ENCODE results near the gene AGBL1. TPM values are rescaled to one million over a fixed set of nuclear protein-coding genes. Genes with fewer than 3 reads are reported as not detected.
"Not testable (repeated sequence)": the region's sequence is repeated elsewhere in the genome, so short reads cannot be mapped to it uniquely, and the experiment has no call there.

The AGBL1 gene
- total and polyA plus RNA-seq, 2 experiments from 2014 or later: 0.06 to 0.11 TPM

GRCh38 chr15:86877171-86877631 lies 797.5 kb downstream of the AGBL1 start:
- TF ChIP-seq, protein P1, sequence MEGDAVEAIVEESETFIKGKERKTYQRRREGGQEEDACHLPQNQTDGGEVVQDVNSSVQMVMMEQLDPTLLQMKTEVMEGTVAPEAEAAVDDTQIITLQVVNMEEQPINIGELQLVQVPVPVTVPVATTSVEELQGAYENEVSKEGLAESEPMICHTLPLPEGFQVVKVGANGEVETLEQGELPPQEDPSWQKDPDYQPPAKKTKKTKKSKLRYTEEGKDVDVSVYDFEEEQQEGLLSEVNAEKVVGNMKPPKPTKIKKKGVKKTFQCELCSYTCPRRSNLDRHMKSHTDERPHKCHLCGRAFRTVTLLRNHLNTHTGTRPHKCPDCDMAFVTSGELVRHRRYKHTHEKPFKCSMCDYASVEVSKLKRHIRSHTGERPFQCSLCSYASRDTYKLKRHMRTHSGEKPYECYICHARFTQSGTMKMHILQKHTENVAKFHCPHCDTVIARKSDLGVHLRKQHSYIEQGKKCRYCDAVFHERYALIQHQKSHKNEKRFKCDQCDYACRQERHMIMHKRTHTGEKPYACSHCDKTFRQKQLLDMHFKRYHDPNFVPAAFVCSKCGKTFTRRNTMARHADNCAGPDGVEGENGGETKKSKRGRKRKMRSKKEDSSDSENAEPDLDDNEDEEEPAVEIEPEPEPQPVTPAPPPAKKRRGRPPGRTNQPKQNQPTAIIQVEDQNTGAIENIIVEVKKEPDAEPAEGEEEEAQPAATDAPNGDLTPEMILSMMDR (IDR thresholded peaks at IDR 0.05; ENCODE audit: low read depth, low read length): no peak
- Histone ChIP-seq H3K27ac (no peak overlapping the region), H3K27me3 (no peaks in the 10 kb centered on the region), H3K4me1 (ENCODE audit: low read depth) (peaks cover 11% of the 10 kb centered on the region), H3K9me3 (ENCODE audit: low read depth) (no peaks in the 10 kb centered on the region), H3K4me3 (no peak overlapping the region), H3K36me3 (no peaks in the 10 kb centered on the region)
- DNase-seq (ENCODE audit: low read depth in 1 of 2, low spot score in 1 of 2): peak in 1 of 2 donors; percentile 7

DNA sequence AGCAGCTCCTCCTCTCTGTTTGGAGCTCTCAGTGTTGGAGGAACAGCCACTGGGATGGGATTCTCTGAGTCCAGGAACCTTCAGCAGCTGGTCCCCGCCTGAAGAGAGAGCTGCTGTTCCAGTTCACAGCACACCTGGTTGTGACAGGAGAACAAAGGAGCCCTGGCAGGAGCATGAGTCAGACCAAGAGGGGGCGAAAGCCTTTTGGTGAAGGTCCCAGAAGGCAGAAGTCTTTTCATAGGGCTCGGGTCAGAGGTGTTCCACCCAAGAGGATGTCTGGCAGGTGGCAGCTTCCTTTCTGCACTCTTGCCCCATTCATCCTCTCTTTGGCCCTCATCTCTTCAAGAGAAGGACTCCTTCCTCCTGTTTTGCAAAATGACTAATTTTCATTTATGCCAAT lies 799.2 kb downstream of the AGBL1 start:
- not testable (repeated sequence) for DNase-seq (ENCODE audit: low read depth in 1 of 2, low spot score in 1 of 2); H3K36me3 ChIP-seq; H3K9me3 ChIP-seq (ENCODE audit: low read depth); H3K4me1 ChIP-seq (ENCODE audit: low read depth); H3K27me3 ChIP-seq; H3K4me3 ChIP-seq; H3K27ac ChIP-seq

DNA sequence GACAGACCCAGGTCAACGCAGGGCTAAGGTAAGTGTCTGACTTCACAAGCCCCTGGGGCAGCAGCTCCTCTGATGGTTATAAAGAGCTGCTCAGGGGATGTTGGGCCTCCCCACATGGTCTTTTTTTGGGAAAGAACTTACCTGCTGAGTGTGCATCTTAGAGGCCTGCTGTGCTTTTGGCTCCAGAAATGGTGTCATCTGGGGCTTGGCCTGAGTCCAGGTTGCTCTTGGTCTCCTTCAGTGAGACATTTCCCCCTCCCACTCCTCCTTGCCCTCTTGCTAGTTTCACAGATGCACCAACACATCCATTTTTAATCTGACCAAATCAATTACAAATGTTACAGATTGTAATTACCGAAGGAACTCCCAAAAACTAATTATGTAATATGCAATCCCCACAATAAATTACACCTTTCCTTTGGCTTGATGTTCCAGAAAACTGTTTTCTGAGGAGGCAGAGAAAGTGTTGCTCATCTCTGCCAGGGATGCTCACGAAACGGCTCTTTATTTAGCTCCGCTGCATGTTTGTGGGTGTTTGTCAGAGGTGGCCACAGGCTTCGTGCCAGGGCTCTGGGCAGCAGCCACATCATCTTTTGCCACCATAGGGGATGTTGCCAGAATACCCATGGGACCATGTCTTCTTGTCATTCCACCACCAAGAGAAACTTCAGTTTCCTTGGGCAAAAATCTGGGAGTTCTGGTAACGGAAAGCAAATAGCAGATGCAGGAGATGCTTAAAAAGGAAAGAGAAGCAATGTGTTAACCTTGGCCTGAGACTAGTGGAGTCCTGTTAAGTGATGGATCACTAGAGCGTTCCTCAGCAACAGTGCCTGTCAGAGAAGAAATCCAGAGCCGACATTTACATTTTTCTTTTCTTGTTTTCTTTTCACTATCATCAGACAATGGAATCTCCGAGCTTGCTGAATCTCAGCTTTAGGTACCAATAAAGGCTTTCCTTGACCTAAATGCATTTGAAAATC lies 799.9 kb downstream of the AGBL1 start:
- Histone ChIP-seq H3K9me3 (ENCODE audit: low read depth) (no peaks in the 10 kb centered on the region), H3K27ac (no peak overlapping the region), H3K36me3 (no peaks in the 10 kb centered on the region), H3K4me3 (no peak overlapping the region), H3K4me1 (ENCODE audit: low read depth) (peaks cover 6% of the 10 kb centered on the region), H3K27me3 (no peaks in the 10 kb centered on the region)
- DNase-seq (ENCODE audit: low read depth in 1 of 2, low spot score in 1 of 2): no peak
- TF ChIP-seq, protein P1 (IDR thresholded peaks at IDR 0.05; ENCODE audit: low read depth, low read length): no peak

GRCh38 chr15:86885616-86886015 lies 805.9 kb downstream of the AGBL1 start:
- Histone ChIP-seq H3K4me3 (no peak overlapping the region), H3K4me1 (ENCODE audit: low read depth) (no peaks in the 10 kb centered on the region), H3K27me3 (no peaks in the 10 kb centered on the region), H3K27ac (no peak overlapping the region), H3K9me3 (ENCODE audit: low read depth) (no peaks in the 10 kb centered on the region), H3K36me3 (no peaks in the 10 kb centered on the region)
- TF ChIP-seq, protein P1 (IDR thresholded peaks at IDR 0.05; ENCODE audit: low read depth, low read length): no peak
- no peak for DNase-seq (ENCODE audit: low read depth in 1 of 2, low spot score in 1 of 2)

DNA sequence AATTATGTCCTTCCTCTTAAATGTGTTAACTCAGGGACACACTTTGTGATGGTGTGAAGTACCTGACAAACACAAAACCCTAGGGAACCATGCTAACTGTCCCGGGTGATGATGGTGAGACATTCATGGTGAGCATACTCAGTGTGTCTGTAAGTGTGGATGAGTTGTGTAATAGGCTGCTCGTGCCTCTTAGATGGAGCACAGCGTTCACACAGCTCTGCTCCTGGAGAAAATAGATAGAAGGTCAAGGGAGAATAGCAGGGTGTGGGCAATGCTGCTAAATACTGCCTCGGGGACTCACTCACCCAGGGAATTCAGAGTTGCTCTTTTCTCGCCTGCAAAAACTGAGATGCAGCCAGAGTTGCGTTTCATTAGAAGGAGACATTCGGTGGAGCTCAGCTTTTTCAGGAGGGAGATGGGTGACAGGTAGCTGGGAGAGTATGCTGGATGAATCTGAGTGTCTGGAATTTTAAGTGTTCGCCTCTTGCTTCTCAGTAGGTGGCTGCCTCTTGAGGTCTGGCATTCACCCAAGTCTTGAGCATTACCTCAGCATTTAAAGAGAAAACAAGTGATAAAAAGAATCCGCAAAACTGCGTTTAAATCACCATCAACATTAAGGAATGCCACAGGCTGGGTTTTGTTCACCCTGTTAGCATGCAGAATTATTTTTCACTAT lies 813.2 kb downstream of the AGBL1 start:
- no peaks in the 10 kb centered on the region for H3K27me3 ChIP-seq
- DNase-seq (ENCODE audit: low read depth in 1 of 2, low spot score in 1 of 2): peak; percentile 0 to 68
- TF ChIP-seq, protein P1 (IDR thresholded peaks at IDR 0.05; ENCODE audit: low read depth, low read length): no peak
- no peak overlapping the region for H3K4me3 ChIP-seq
- H3K36me3 ChIP-seq: no peaks in the 10 kb centered on the region
- H3K4me1 ChIP-seq (ENCODE audit: low read depth): peaks cover 11% of the 10 kb centered on the region
- H3K9me3 ChIP-seq (ENCODE audit: low read depth): no peaks in the 10 kb centered on the region
- no peak overlapping the region for H3K27ac ChIP-seq

Measured in cardiac muscle cell (in vitro differentiated cells and primary cell).